Umbilical cord (tissue), 2 donors: ENCODE results near the gene PPFIBP2. TPM values are rescaled to one million over a fixed set of nuclear protein-coding genes. Genes with fewer than 3 reads are reported as not detected.

Experiments
- DNase-seq: peaks from one replicate; pipeline ENCODE4 v3.0.0-alpha.2; 2015; ENCODE audit warnings: low spot score
- total RNA-seq: library from RNA; depleted of rRNA; stranded (reverse); fragments of >200 nt; gene quantifications from one replicate; pipeline ENCODE4 v1.2.3, GENCODE V29; 2014; ENCODE audit warnings: low replicate concordance; ENCODE audit not compliant: insufficient read depth

The PPFIBP2 gene
- 66.2 TPM for total RNA-seq

DNA sequence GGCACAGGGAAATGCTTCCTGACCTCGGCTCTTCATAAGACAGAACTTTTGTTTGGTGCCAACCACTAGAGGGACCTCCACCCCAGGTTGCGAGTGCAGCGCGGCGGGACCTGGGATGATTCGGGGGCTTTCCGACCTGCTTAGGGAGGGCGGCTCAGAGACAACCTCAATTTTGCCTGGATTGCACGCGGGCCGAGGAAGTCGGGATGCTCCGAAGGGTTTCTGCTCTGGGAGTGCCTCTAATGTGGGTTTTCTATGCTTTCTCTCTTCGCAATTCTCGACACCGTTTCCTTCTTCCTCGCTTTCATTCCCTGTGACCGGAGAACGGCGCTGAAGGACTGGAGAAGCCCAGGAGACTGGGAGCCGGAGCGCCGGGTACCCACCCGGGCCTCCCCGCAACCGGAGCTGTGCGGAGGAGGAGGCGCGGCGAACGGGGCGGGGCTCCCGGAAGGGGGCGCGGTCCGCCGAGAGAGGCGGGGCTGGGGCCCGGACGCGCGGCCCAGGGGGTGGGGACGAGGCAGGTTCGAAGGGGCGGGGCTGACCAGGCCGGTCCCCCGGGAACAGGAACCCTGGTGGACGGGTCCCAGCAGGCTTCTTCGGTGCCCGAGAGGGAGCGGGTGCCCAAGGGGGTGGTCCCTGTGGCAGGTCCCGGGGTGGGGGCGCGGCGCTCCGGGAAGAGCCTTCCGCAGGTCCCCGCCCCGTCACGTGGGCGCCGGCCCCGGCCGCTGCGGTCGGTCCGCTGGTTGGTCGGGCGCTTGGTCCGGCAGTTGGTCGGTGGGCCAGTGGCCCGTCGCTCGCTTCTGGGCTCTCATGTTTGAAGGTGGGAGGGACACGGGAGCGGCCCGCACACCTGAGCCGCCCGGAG is at the start of gene PPFIBP2:
Gene PPFIBP2, plus strand, starts transcription at position 766 of the 865 bp plus-strand sequence. CDS start 35,477 bp downstream, outside the sequence.
- DNase-seq: peak; percentile 87

DNA sequence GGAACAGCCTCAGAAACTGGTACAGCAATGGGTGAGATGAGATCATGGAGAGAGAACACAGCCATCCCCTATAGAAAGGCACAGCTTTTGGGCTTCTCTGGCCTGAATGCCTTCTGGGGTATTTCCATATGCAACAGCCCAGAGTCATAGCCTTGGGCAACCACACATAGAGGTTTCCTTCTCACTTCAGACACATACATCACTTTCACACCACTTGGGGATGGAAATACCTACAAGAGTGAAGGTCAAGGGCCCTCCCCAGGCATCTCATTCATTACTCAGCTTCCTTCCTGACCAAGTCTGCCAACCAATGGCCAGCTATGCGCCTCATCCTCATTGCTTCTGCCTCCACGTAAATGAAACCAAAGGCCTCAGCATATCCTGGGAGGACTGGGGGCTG is 46.1 kb upstream of the PPFIBP2 start:
- DNase-seq: no peak

DNA sequence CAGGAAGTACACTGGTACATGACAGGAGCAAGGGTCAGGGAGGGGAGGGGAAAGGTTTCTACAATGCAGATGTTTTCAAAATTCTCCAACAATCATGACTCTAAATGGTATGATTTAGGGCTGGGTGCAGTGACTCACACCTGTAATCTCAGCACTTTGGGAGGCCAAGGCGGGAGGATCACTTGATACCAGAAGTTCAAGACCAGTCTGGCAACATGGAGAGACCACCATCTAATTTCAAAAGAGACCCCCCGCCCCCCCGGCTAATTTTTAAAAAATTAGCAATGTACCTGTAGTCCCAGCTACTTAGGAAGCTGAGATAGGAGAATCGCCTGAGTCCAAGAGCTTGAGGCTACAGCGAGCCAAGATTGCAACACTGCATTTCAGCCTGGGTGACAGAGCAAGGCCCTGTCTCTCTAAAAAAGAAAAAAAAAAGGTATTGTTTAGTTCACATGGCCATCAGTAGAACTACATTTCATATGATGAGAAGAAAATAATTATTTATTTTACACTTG is 44.4 kb upstream of the PPFIBP2 start:
- DNase-seq: no peak

DNA sequence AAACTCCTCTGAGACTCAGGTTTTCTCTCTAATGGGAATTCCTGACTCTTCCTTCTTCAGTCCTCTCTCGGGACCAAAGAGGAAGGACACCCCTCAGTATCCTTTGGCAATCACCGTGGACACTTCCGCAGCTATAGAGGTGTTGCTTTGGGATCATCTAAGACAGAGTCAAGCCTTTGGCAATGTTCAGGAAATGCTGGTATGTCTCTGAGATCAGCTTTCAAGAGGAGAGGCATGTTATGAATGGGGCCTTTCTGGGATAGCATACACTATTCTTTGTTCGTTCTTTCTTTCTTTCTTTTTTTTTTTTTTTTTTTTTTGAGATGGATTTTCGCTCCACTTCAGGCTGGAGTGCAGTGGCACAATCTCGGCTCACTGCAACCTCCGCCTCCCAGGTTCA is 42.7 kb upstream of the PPFIBP2 start:
- DNase-seq: no peak

DNA sequence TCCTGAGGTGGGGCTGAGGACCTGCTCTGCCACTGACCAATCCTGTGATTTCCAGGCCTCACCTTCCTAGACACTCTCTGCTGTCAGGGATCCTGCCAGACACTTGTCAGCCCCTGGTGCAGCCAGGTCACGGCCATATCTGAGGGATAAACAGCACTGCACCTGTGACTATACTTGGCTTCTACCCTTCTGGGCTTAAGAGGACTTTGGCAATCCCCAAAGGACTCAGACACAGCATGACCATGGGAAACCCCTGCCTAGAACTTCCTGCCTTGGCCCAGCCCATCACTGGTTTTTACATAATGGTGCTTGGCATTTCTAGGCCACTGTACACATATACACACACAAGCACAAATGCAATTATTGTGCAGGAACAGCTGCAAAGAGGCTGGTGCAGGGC is 40.1 kb upstream of the PPFIBP2 start:
- DNase-seq: no peak

DNA sequence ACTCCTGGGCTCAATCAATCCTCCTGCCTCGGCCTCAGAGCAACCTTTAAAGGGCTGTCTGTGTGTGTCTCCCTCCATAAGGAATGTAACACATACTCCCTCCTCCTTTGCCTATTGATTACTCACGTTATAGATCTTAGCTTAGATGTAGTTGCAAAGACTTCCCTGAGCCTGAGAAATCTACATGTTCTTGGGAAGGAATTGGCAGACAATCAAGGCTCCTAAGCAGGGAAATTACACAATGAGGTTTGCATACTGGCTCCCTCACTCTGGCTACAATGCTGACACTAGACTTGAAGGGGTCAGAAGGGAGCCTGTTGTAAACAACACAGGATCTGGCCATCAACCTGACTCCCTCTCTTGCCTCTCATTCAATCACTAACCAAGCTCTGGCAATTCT is 33.7 kb upstream of the PPFIBP2 start:
- peak; percentile 34 for DNase-seq

DNA sequence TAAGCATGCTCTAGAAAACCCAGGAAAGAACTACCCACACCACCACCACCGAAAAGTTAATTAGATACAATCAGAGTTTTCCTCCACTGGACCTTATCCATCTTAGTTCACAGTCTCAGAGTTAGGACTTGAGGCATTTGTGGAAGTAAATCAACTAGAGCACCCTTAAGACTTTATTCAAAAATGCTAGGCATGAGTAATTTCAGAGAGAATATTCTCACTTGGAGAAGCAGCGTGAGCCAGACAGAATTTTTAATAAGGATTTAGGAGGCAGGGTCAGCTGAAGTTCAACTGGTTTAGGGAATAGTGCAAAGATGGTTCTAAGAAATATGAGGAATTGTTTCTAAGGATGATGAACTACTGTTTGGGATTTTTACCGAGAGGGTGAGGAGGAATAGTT is 29.7 kb upstream of the PPFIBP2 start:
- peak; percentile 52 for DNase-seq

DNA sequence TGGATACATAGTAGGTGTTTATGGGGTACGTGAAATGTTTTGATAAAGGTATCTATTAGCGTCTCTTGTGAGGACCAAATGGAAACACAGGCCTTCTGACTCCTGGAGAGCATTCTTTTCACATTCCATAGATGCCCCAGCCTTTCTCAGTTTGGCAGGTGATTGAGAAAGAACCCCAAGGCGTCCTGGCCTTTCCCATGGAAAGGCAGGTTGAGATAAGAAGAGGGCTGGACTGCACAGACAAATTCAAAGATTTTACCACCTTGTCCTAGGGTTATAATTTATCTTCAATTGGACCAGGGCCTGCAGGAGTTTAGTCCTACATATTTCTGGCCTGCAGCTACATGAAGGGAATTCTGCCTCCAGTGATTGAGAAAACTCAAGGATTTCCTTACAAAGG is 29.2 kb upstream of the PPFIBP2 start:
- peak; percentile 33 for DNase-seq

DNA sequence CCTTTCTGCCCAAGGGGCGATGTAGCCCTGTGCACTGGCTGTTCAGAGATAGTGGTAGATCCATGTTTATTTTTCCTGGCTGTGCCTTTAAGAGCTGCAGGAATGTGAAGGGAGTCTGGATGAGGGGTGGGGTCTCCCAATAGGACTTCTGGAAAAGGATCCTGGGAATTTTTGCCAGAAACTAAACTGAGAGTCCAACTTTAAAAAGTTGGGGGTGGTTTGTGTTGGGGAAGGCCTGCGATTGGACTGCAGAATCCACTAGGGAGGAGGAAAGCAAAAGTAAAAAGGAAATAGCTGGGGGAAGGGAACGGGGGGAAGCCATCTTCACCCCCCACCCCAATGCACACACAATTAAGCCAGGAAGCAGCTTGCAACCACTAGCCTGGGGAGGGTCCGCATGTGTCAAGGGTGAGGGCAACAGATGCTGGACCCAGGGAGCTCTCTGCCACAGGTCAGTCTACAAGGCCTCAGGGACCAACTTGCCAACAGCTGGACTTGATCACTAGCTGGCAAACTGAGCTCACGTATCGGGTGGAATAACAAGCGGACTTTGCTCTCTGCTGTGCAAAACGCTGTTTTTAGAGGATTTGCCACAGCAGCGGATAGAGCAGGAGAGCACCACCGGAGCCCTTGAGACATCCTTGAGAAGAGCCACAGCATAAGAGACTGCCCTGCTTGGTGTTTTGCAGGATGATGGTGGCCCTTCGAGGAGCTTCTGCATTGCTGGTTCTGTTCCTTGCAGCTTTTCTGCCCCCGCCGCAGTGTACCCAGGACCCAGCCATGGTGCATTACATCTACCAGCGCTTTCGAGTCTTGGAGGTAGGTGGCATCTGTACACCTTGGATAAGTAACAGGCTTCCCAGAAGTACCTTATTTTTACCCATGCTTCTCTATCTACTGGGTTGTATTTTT is 28.4 kb upstream of the PPFIBP2 start, which contains the start of gene OLFML1:
Gene OLFML1, plus strand, starts transcription at position 321 of the 912 bp plus-strand sequence. Its CDS starts 370 bp downstream, at position 691.
- peak; percentile 89 for DNase-seq

DNA sequence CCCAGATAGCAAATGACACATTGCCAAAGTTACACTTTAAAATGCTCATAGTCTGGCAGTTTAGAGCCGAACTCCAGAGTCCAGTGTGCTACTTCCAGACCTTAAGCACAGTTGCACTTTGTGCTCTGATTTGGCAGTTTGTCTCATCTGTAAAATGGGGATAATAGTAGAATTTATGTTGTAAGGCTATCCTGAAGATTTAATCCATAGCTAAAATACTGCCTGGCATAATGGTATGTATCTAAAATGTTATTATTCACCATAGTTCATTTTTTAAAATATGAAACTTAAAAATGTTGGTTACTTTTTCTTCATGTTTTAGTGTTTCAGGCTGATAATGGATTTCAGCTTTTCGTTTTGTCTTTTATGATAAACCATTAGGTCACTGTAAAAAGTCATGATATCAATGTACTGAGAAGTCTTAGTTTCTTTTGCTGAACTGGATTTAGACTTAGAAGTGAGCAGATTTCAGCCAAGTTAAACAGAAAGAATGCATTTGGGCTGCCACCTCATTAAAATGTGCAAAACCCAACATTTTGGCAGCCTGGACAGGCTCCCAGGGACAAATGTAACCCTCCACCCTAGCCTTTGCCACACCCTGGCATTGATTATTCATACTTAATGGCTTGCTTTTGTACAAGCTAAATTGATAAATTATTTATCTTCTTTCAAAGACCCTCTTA is 27.6 kb upstream of the PPFIBP2 start:
- peak; percentile 8 for DNase-seq

DNA sequence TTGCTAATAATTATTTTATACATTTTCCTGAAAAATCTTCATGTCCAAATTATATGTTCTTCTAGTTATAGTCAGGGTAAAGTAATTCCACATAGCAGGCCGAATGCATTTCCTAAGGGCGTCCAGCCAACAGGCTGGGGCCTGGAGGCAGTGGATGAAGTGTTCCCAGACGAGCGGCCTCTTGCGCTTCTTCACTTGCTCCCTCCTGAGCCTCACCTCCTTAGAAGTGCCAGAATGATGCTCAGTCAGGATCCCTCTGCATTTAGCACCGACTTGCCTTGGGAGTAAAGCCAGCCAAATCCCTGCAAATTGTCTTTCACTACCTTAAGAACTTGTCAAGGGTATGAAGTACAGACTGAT is 27.0 kb upstream of the PPFIBP2 start:
- DNase-seq: peak; percentile 86

DNA sequence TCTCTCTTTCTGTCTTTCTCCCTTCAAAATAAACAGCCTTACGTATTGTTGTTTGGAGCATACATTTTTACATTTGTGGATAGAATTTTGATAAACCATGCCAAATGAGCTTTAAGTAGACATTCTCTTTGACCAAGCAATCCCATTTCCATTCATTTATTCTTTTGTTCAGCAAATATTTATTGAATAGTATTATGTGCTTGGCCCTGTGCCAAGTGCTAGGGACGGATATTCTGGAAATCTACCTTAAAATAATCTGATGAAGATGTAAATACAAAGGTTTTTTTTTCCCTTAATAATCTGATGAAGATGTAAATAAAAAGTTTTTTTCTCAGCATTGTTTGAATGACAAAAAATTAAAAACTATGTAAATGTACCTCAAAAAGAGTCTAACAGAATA is 26.4 kb upstream of the PPFIBP2 start:
- no peak for DNase-seq

DNA sequence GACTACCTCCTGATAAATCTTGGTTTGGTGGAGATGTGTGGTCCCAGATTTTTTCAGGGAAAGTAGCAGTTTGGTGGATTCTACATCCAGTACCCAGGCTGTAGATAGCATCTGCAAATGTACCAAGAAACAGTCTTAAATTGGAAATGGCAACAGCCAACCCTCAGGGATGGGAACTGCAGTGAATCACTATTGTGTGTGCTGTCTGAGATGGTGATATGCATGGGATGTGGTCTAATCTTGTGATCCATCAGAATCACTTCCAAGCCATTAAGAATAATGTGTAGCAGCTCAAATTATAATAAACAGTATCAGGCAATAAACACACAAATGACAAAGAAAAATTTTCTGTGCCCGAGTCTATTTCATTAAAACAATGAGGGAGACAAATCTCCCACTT is 25.1 kb upstream of the PPFIBP2 start:
- DNase-seq: no peak

DNA sequence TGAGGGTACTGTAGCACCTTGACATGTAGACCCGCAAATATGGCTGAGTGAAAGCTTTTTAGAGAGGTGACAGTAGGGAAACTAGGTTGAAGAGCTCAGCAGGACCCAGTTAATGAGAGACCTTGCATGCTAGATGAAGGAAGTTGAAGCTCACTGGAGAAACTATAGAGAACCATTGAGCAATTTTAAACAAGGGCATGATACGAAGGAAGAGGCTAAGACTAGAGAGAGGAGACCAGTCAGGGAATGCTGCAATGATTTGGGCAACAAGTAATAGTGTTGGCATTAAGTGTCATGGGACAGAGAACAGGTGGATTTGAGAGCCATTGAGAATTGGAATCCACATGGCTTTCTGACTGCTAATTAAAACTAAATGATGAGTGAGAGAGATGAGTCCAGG is 24.4 kb upstream of the PPFIBP2 start:
- no peak for DNase-seq

DNA sequence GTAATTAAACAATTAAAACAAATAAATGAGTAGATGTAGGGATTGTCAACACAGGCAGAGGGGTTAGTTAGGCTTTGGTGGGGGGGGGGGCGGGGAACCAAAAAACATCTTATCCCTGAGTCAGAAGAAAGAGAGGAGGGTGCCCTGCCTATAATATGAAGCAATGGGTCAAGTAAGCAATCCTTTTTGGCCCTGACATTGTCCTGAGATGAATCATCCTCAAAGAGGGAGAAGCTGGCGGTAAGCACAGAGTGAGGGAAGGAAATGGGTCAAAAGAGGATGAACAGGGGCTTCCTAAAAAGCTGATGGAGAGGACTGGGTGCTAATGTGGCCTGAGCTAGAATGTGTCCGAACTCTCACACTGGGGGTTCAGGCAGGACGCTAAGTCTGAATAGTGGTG is 23.7 kb upstream of the PPFIBP2 start:
- peak; percentile 33 for DNase-seq

DNA sequence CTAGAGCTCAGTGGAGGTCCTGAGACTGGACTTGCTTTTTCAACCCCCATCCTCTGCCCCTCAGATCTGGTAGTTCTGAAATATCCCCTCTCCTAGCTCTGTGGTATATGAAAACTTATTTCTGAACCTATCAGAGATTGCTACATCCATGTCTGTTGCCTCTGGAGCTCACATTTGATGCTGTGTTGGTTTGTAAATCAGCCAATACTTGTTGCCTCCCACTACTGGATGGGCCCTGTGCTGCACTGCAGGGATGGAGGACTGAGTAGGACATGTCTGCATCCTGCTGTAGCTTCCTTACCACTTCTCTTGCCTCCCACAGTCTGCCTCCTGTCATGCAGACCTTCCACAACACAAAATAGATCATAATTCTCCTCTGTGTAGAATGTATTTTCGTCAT is 23.3 kb upstream of the PPFIBP2 start:
- DNase-seq: no peak

DNA sequence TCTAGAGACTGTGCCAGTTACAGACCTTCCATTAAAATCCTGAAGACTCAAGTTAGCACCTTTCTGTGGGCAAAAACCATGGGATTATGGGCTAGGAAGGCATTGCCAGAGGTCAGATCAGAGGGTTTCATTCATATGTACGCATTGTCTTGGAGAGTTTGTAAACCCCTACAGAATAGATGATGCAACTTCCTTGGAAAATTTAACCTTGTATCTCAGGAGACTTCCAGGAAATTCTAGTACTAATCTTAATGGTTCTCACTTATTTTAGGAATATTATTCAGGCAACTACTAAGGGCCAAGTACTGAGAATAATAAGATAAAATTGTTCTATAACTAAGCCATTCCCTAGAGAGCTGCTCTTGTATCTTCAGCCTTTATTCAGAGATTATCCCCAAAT is 21.5 kb upstream of the PPFIBP2 start:
- peak; percentile 15 for DNase-seq

DNA sequence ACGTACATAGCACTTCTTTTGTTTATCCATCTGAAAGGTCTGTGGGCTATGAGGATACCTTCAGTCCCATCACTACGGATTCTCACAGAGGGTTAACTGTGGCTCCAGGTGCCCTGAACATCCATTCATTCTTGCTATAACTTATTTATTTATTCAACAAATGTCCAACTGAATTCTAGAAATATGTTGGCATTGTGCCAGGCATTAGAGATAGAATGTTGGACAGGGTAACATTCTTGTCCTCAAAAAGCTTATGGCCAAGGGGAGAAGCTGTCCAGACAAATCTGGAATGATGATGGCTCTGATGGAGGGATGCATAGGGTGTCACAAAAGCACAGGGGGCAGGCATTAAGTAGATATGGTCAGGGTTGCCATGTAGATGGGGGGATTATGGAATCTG is 20.1 kb upstream of the PPFIBP2 start:
- DNase-seq: no peak

DNA sequence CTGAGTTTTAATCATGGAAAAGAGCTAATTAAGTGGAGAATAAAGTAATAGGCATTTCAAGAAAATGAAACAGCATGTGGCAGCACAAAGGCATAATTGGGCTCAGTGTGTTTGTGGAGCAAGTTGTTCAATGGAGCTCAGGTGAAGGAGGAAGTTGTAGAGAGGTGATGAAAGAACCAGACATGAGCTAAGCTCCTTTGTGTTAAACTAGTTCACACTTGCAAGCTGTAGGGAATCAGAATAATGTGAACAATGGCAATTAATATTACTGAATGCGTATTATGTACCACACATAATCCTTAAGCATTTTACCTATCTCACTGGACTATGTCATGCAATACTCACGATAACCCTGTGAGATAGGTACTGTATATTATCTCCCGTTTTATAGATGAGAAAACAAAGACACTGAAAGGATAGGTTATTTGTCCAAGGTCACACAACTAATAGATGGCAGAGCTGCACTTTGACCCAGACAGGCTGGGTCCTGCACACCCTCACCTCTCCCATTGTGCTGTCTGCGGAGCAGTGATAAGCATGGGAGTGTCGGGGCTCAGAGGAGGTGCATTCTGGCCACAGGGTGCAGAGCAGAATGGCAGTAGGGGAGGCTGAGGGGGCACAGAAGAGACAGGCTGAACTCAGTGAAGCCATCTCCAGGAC is 19.6 kb upstream of the PPFIBP2 start:
- no peak for DNase-seq

DNA sequence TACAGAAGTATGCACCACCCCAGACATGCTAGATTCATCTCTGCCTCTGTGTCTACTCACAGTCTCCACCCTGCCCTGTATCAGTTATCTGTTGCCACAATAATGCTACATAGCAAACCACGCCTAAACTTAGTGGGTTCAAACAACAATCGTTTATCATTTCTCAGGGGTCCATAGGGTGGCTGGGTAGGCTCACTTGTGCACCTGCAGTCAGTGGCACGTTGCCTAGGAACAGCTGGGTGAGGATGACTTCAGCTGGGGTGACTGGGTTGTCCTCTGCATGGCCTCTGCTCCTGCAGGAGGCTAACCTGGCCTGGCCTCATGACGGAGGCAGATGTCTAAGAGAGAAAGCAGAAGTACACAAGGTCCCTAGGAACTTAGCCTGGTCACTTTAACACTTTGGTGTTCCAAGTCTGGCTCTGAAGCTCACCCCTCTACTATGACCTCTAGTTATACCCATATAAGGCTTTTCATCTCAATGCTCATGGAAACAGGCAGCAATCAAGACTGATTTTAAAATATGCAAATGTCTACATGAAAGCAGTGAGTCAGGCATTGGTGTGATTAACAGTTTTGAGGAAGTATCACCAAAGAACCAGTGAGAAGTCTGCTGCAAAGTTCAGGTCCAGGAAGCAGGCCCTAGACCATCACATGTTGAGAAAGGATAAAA is 17.8 kb upstream of the PPFIBP2 start:
- DNase-seq: no peak

DNA sequence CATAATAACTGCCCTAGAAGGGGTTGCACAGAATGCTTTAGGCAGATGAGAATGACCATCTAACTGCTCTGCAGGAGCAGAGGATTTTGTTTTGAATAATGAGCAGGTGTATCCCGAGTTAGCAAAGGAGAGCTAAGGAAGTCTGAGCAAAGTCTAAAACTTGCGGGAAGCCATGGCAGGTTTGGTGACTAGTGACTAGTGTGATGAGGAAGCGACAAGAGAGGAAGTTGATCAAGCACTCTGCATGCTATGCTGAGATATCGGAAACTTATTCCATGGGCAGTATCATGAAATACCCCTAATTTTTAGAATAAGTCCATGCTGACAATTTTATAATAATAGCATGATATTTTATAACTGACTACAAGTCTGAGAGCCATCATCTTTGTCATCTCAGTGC is 15.6 kb upstream of the PPFIBP2 start:
- DNase-seq: no peak
